NCI-H2107 treated with DMSO at 0.1 percent for 48 hours (cell line): ENCODE results near the gene IKZF3.
A peak's percentile ranks its signal among the peaks of the same experiment; 100 is the strongest.
"Not testable (repeated sequence)": the region's sequence is repeated elsewhere in the genome, so short reads cannot be mapped to it uniquely, and the experiment has no call there.

ENCODE experiments used
- DNase-seq: peaks from one replicate; lab custom pipeline; 2025; ENCODE audit not compliant: unreplicated experiment; lab: John Stamatoyannopoulos, UW

IKZF3 gene

GRCh38 chr17:39757176-39757662 lies 106.9 kb downstream of the IKZF3 start:
- no peak for DNase-seq

- no peak for DNase-seq
Measured at GRCh38 chr17:39756380-39757079, 107.6 kb downstream of the IKZF3 start.

- DNase-seq = peak; percentile 31
Measured at GRCh38 chr17:39755554-39756379, 108.3 kb downstream of the IKZF3 start.

GRCh38 chr17:39754958-39755553 lies 109.1 kb downstream of the IKZF3 start:
- peak; percentile 47 for DNase-seq

DNA sequence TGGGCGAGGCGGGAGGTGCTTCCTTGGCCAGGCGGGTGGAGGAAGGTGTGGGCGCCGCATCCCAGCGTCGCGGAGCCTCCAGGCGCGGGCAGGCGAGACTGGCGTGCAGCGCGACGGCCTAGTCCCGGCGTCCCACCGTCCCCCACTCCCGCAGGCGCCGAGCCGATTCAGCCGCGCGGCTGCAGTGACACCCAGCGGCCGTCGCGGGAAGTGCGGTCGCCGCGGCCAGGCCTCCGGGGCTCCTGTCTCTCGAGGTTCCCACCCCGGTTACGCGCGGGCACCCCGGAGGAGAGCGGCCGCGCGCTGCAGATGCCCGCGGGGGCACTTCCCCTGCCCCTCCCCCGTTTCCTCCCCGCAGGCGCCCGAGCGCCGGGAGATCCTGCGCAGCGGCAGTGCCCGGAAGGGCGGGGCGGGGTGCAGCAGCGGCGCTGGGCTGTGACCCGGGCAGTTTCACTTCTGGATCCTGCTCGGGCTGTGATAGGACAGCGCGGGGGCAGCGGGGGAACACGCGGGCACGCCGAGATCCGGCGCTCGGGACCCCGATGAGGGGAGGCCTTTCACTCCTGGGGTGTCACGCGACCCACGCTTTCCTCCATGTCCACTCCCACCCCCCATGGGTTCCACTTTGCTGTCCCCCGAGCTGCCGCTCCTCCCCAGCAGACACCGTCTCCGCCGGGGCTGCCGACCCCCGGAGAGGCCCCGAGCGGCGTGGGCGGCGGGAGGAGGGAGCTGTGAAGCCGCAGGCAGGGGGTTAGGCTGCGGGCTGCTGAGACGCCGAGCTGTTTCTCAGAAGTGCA lies 109.8 kb downstream of the IKZF3 start:
- DNase-seq = peak; percentile 64

DNA sequence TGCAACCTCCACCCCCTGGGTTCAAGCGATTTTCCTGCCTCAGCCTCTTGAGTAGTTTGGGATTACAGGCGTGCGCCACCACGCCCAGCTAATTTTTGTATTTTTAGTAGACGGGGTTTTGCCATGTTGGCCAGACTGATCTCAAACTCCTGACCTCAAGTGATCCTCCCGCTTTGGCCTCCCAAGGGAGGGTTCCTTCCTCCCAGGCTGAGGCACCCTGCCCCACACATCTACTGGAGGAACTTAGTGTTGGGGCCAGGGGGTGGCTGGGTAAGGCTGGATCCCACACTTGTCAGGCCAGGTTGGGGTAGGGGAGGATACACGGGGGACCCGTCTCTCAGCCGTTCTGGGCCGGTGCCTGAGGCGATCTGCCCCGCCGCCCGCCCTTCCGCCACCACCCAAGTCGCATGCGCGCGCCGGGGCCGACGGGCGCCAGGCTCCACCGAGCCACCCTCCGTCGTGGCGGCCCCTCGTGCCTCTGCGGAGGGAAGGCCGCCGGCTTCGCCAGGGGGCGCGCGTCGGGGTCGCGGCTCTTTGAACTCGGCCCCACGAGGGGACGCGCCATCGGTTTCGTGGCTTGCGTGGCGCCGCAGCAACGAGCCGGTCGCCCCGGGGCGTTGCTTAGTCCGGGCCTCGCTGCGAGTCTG lies 110.5 kb downstream of the IKZF3 start:
- no peak for DNase-seq

DNA sequence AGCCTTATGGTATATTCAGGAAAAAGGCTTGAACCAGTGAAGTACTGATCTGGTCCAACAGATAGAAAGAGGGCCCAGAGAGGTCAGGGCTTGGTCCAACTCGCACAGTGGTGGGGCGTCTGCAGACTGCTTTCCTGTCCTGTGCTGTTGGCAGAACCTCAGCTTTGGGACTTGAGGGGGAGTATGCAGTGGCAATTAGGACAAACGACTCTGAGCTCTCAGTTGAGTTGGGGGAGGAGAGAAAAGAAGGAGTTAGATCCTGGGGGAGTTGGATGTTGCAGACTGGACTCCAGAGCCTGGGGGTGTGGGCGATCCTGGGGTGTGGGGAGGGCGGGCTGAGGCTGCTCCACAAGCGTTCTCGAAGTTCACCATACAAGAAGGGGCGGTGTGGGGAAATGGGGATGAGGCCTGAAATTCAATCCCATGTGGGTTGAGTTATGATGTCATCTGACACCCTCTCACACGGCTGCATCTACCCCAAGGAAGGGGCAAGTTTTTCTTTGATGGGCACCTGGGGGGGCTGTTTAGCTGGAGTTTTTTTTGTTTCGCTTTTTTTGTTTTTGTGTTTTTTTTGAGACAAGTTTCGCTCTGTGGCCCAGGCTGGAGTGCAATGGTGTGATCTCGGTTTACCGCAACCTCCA lies 111.8 kb downstream of the IKZF3 start:
- DNase-seq = peak; percentile 29

GRCh38 chr17:39751637-39752036 lies 112.5 kb downstream of the IKZF3 start:
- no peak for DNase-seq

DNA sequence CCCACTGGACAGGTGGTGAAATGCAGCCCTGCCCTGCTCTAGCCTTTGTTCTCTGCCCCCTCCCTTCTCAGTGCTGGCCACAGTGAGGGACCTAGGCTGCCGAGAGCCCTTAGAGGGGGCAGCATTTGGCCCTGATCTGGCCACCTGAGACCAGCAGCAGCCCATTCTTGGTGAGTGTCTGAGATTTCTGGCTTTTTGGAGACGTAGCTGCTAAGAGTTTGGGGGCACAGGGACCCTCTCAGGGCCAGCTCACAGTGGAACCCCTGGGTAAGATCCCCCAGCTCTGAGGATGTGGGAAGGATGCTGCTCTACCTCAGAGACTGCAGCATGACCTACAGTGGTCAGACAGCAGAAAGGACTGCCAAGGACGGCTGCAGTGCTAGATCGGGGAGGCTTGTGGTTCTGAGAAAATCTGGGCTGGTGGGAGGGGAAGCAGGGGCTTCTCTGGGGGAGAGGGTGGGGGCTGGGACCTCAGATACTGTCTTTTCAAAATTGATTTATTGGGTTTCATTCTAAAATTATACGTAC lies 113.0 kb downstream of the IKZF3 start:
- DNase-seq = no peak

GRCh38 chr17:39750131-39751015 lies 113.7 kb downstream of the IKZF3 start:
- no peak for DNase-seq

GRCh38 chr17:39748444-39749034 lies 115.6 kb downstream of the IKZF3 start:
- not testable (repeated sequence) for DNase-seq

GRCh38 chr17:39747745-39748144 lies 116.4 kb downstream of the IKZF3 start:
- no peak for DNase-seq

DNA sequence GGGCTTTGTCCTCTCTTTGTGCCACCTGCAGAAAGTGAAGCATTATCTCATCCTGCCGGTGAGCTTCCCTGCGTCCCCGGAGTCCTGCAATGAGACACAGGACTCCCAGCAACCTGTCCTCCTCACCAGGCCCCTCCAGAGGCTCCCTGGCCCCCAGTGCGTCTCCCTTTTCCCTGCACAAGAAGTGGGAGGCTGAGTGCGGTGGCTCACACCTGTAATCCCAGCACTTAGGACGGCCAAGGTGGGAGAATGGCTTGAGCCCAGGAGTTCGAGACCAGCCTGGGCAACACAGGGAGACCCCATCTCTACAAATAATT lies 118.0 kb downstream of the IKZF3 start:
- DNase-seq = no peak

DNA sequence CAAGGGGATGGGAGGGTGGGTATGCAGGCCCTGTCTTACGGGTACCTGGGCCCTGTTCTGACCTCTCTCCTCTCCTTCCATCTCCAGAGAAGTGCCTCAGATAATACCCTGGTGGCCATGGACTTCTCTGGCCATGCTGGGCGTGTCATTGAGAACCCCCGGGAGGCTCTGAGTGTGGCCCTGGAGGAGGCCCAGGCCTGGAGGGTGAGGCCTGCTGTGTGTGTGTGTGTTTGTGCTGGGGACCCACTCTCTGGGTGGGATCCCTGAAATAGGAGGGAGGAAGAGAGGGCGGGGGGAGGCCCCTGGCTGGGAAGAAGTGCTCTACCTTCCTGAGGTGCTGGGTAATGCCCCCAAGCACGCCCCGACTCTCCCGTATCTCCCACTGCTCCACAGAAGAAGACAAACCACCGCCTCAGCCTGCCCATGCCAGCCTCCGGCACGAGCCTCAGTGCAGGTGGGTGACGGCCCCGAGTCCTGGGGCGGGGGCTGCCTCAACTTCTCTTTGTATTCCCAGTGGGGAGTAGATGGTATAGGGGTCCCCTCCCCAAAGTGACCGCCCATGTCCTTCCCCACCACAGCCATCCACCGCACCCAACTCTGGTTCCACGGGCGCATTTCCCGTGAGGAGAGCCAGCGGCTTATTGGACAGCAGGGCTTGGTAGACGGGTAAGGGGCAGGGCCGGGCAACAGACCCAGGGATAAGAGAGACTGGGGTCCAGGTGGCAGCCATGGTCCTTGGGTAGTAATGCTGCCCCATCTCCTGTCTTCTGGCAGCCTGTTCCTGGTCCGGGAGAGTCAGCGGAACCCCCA lies 118.6 kb downstream of the IKZF3 start:
- DNase-seq = no peak

- no peak for DNase-seq
Measured at GRCh38 chr17:39744836-39745215, 119.3 kb downstream of the IKZF3 start.

DNA sequence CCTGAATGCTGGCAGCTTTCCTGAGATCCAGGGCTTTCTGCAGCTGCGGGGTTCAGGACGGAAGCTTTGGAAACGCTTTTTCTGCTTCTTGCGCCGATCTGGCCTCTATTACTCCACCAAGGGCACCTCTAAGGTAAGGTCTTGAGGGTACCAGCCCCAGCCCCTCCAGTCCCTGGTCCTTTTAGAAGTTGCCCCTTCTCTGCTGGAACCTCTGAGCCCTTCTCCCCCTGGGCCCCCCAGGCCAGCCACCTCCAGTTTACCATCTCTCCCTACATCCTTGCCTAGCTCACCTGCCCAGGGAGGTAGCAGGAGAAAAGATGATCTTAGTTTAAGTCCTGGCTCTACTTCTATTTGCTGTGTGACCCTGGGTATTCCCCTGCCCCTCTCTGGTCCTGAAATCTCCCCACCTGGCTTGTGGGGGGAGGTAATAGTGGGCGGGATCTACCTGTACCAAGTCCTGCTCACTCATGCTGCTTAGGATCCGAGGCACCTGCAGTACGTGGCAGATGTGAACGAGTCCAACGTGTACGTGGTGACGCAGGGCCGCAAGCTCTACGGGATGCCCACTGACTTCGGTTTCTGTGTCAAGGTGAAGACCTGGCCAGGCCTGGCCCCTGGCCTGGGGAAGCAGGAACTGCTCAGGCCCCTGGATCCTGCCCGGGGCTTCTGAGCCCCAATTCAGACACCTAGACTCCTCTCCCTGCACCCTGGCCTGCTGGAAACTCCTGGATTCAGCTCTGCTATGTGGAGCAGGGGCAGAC lies 119.9 kb downstream of the IKZF3 start:
- DNase-seq = no peak

- DNase-seq = no peak
Measured at GRCh38 chr17:39742856-39743436, 121.2 kb downstream of the IKZF3 start.
